ENCODE data around the gene LEP.

GRCh38 chr7:128234476-128235026, 6.5 kb upstream of the LEP start:
- TF ChIP-seq GATA2 (IDR thresholded peaks at IDR 0.05; ENCODE audit: low read depth, low read length), result no peak
- no peak for TF ChIP-seq GATA3 (IDR thresholded peaks at IDR 0.05; ENCODE audit: low read depth, low read length)
